SK-MEL-5 (cell line): Measurements from ENCODE around the gene PCDHGB7. TPM values are rescaled to one million over a fixed set of nuclear protein-coding genes. Genes with fewer than 3 reads are reported as not detected.
"Not testable (repeated sequence)": the region's sequence is repeated elsewhere in the genome, so short reads cannot be mapped to it uniquely, and the experiment has no call there.

Experiments used
- DNase-seq: peaks from one replicate; pipeline ENCODE4 v3.0.0-alpha.2; 2016; ENCODE audit warnings: low read depth, low spot score
- in situ Hi-C: cut with HindIII; loops from 2 replicates; pipeline ENCODE4 v1.10.0; 2016; ENCODE audit warnings: low sequenced_read_pairs, high pct_unique_total_duplicates, low pct_unique_long_range_greater_than_20kb
- total RNA-seq: library from RNA; depleted of rRNA; stranded (reverse); fragments of >200 nt; shearing (Covaris generic); gene quantifications from 2 replicates; pipeline ENCODE4 v1.2.3, GENCODE V29; 2014

PCDHGB7 gene
- total RNA-seq, 1 experiment from 2014 or later: 7.4 TPM

DNA sequence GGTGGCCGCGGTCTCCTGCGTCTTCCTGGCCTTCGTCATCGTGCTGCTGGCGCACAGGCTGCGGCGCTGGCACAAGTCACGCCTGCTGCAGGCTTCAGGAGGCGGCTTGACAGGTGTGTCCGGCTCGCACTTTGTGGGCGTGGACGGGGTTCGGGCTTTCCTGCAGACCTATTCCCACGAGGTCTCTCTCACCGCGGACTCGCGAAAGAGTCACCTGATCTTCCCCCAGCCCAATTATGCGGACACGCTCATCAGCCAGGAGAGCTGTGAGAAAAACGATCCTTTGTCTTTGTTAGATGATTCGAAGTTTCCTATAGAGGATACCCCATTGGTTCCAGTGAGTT lies 2.2 kb upstream of the PCDHGB7 start:
- in situ Hi-C loops, DNase-seq: not testable (repeated sequence)

DNA sequence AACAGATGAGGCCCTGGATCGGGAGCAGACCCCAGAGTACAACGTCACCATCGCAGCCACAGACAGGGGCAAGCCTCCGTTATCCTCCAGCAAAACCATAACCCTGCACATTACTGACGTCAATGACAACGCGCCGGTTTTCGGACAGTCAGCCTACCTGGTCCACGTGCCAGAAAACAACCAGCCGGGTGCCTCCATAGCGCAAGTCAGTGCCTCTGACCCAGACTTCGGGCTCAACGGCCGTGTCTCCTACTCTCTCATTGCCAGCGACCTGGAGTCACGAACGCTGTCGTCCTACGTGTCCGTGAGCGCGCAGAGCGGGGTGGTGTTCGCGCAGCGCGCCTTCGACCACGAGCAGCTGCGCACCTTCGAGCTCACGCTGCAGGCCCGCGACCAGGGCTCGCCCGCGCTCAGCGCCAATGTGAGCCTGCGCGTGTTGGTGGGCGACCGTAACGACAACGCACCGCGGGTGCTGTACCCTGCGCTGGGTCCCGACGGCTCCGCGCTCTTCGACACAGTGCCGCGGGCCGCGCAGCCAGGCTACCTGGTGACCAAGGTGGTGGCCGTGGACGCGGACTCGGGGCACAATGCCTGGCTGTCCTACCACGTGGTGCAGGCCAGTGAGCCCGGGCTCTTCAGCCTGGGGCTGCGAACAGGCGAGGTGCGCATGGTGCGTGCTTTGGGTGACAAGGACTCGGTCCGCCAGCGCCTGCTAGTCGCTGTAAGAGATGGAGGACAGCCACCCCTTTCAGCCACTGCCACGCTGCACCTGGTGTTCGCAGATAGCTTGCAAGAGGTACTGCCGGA lies 1.8 kb downstream of the PCDHGB7 start:
- in situ Hi-C loops: no loop called here
- DNase-seq: no peak

DNA sequence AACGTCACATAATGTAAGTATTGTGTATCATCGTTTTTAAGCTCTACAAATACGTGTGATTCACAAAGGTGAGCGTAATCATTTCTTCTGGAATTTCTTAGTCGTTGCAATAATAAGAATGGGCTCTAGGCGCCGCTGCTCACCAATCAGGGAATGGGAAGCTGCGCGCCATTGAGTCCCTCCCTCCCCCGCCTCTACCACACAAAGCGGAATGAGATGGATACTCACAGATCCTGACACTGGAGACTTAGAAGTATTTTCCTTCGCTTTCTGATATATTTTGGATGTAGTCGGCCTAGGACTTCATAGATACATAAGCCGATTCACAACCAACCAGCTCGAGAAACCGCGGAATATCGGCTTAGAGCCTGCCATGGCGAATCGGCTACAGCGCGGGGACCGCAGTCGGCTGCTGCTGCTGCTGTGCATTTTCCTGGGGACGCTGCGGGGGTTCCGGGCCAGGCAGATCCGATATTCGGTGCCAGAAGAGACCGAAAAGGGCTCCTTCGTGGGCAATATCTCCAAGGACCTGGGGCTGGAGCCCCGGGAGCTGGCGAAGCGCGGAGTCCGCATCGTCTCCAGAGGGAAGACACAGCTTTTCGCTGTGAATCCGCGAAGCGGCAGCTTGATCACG lies 3.5 kb downstream of the PCDHGB7 start, which contains the start of gene PCDHGA11:
PCDHGA11 (plus strand) TSS at position 197 of the 634 bp plus-strand sequence; CDS start at position 374, 177 bp downstream.
- in situ Hi-C loops: no loop called here

DNA sequence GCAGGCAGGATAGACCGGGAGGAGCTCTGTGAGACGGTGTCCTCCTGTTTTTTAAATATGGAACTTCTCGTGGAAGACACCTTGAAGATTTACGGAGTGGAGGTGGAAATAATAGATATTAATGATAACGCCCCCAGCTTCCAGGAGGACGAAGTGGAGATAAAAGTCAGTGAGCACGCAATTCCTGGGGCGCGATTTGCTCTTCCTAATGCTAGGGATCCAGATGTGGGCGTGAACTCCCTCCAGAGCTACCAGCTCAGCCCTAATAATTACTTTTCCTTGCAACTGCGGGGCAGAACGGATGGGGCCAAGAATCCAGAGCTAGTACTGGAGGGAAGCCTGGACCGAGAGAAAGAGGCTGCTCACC lies 4.0 kb downstream of the PCDHGB7 start:
- in situ Hi-C loops: no loop called here
- DNase-seq: no peak

More for the DNA sequence above, 3.5 kb downstream of the PCDHGB7 start, which contains the start of gene PCDHGA11:
- DNase-seq: no peak

DNA sequence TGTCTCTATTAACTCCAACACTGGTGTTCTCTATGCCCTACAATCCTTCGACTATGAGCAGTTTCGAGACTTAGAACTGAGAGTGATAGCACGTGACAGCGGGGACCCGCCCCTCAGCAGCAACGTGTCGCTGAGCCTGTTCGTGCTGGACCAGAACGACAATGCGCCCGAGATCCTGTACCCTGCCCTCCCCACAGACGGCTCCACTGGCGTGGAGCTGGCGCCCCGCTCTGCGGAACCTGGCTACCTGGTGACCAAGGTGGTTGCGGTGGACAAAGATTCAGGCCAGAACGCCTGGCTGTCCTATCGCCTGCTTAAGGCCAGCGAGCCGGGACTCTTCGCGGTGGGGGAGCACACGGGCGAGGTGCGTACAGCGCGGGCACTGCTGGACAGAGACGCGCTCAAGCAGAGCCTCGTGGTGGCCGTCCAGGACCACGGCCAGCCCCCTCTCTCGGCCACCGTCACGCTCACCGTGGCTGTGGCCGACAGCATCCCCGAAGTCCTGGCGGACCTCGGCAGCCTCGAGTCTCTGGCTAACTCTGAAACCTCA lies 5.3 kb downstream of the PCDHGB7 start:
- DNase-seq: no peak
- in situ Hi-C loops: no loop called here

DNA sequence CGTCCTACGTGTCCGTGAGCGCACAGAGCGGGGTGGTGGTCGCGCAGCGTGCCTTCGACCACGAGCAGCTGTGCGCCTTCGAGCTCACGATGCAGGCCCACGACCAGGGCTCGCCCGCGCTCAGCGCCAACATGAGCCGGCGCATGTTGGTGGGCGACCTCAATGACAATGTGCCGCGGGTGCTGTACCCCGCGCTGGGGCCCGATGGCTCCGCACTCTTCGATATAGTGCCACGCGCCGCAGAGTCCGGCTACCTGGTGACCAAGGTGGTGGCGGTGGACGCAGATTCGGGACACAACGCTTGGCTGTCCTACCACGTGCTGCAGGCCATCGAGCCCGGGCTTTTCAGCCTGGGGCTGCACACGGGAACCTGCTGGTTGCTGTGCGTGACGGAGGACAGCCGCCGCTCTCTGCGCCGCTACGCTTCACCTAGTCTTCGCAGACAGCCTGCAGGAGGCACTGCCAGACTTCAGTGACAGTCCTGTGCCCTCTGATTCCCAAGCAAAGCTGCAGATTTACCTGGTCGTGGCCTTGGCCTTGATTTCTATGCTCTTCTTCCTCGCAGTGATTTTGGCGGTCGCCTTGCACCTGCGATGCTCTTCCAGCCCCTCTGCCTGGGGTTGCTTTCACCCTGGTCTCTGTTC lies 10.4 kb downstream of the PCDHGB7 start:
- DNase-seq: no peak

DNA sequence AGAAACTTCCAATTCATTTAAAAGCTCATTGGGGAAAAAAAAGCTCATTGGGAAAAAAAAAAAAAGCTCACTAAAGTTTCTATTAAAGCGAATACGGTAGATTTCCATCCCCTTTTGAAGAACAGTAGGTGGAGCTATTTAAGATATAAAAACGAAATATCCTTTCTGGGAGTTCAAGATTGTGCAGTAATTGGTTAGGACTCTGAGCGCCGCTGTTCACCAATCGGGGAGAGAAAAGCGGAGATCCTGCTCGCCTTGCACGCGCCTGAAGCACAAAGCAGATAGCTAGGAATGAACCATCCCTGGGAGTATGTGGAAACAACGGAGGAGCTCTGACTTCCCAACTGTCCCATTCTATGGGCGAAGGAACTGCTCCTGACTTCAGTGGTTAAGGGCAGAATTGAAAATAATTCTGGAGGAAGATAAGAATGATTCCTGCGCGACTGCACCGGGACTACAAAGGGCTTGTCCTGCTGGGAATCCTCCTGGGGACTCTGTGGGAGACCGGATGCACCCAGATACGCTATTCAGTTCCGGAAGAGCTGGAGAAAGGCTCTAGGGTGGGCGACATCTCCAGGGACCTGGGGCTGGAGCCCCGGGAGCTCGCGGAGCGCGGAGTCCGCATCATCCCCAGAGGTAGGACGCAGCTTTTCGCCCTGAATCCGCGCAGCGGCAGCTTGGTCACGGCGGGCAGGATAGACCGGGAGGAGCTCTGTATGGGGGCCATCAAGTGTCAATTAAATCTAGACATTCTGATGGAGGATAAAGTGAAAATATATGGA lies 13.0 kb downstream of the PCDHGB7 start, which contains the start of gene PCDHGA12:
PCDHGA12 (plus strand) TSS at position 176 of the 782 bp plus-strand sequence; CDS start at position 429, 253 bp downstream.
- in situ Hi-C loops: no loop called here
- DNase-seq: peak; percentile 86

More for the DNA sequence above, 10.4 kb downstream of the PCDHGB7 start:
- in situ Hi-C loops: no loop called here

DNA sequence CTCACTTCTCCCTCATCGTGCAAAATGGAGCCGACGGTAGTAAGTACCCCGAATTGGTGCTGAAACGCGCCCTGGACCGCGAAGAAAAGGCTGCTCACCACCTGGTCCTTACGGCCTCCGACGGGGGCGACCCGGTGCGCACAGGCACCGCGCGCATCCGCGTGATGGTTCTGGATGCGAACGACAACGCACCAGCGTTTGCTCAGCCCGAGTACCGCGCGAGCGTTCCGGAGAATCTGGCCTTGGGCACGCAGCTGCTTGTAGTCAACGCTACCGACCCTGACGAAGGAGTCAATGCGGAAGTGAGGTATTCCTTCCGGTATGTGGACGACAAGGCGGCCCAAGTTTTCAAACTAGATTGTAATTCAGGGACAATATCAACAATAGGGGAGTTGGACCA lies 13.8 kb downstream of the PCDHGB7 start:
- no peak for DNase-seq

DNA sequence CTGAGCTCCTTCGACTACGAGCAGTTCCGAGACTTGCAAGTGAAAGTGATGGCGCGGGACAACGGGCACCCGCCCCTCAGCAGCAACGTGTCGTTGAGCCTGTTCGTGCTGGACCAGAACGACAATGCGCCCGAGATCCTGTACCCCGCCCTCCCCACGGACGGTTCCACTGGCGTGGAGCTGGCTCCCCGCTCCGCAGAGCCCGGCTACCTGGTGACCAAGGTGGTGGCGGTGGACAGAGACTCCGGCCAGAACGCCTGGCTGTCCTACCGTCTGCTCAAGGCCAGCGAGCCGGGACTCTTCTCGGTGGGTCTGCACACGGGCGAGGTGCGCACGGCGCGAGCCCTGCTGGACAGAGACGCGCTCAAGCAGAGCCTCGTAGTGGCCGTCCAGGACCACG lies 14.8 kb downstream of the PCDHGB7 start:
- in situ Hi-C loops, DNase-seq: not testable (repeated sequence)

More for the DNA sequence above, 13.8 kb downstream of the PCDHGB7 start:
- in situ Hi-C loops: no loop called here

DNA sequence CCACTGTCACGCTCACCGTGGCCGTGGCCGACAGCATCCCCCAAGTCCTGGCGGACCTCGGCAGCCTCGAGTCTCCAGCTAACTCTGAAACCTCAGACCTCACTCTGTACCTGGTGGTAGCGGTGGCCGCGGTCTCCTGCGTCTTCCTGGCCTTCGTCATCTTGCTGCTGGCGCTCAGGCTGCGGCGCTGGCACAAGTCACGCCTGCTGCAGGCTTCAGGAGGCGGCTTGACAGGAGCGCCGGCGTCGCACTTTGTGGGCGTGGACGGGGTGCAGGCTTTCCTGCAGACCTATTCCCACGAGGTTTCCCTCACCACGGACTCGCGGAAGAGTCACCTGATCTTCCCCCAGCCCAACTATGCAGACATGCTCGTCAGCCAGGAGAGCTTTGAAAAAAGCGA lies 15.2 kb downstream of the PCDHGB7 start:
- in situ Hi-C loops, DNase-seq: not testable (repeated sequence)

DNA sequence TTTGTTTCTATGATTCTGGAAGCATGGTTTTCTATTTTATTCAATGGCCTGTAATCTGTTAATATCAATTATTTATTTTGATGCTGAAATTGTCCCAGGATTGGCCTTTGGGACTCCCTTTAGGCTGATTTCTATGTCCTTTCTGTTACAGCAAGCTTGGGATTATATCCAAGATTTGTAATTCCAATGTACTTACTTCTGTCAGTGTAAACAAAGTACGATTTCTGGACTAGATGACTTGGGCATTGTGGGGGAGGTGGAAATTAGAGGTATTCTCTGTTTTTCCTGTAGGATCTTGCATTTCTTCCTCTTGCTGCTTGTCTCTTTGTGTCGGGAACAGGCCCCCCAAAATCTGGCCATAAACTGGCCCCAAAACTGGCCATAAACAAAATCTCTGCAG lies 16.5 kb downstream of the PCDHGB7 start:
- in situ Hi-C loops: no loop called here
- DNase-seq: no peak

DNA sequence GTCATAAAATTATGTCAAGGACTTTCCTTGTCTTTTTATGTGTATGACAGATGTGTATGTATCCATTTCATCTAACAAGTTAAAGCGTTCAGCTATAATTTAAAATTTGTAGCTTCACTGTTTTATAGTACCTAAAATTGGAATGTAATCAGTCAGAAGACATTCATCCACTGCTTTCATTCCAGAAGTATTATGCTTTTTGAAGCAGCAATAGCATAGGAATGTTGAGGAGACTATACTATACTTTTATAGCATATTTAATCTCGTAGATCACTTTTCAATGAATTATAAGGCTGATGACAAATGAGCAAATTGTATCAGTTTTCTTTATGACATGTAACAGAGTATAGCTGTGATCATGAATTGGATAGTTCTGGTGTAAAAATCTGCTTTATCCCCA lies 19.7 kb downstream of the PCDHGB7 start:
- DNase-seq: no peak
- in situ Hi-C loops: no loop called here

DNA sequence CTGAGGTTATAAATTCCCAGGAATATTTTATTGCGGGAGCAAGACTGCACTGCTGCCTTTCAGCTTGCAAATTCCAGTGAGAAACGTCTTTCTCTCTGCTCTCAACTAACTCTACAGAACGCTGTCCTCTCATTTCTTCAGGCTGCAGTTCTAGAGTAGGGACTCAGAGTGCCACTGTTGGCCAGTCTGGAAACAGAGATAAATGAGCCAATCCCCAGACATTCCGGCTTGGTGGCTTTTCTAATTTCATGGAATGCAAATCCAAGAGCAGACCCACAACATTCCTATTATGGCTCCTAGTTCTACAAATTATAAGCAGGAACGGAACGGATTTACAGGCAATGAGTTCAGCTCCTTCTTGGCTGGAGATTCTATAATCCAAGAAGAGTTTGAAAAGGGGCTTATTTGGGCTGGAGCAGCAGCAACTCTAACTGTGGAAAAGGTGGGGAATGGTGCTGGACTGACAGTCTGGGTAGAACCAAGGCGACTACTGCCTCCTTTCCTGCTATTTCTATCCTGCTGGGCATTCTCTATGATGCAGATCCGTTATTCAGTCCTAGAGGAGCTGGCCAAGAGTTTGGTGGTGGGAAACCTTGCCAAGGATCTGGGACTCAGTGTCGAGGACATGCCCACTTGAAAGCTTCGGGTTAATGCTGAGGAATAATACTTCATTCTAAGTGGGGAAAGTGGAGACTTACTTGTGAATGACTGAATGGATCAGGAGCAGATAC lies 22.1 kb downstream of the PCDHGB7 start:
- in situ Hi-C loops: no loop called here

DNA sequence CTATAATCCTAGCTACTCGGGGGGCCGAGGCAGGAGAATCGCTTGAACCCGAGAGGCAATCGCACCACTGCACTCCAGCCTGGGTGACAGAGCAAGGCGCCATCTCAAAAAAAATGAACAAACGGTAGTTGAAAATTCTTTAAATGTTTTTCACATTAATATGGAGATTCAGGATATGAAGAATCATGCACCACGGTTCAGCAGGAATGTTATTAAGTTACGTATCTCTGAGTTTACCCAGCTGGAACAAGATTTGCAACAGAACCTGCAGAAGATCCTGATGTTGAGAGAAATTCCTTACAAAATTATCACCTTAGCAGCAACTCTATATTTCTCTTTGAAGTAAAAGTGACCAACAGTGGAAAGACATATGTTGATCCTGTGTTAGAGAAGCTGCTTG lies 22.9 kb downstream of the PCDHGB7 start:
- in situ Hi-C loops: no loop called here
- DNase-seq: no peak

More for the DNA sequence above, 22.1 kb downstream of the PCDHGB7 start:
- DNase-seq: no peak

DNA sequence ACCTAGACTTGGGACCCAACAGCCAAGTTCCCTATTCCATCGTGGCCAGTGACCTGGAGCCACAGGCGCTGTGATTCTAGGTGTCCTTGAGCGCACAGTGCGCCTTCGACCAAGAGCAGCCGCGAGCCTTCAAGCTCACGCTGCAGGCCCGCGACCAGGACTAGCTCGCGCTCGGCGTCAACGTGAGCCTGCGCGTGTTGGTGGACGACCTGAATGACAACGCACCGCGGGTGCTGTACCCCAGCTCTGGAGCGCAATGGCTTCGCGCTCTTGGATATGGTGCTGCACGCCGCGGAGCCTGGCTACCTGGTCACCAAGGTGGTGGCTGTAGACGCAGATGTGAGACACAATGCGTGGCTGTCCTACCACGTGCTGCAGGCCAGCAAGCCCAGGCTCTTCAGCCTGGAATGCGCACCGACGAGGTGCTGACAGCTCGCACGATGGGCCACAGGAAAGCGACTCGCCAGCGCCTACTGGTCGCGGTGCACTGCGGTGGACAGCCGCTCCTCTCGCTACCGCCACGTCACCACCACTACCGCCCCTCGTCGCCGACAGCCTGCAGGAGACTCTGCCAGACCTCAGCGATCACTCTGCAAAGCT lies 24.2 kb downstream of the PCDHGB7 start:
- in situ Hi-C loops: no loop called here

DNA sequence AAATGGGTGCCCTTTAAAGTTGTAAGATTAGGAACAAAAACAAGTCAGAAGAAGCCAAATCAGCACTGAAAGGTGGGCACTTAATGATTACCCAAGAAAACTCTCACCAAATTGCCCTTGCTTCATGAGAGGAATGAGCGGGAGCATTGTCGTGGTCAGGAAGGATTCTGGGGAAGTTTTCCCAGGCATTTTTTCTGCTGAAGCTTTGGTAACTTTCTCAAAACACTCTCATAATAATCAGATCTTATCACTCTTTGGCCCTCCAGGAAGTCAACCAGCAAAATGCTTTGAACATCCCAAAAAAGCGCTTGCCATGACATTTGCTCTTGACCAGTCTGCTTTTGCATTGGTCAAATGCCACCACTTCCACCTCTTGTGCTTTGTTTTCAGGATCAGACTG lies 47.9 kb downstream of the PCDHGB7 start:
- no peak for DNase-seq
- in situ Hi-C loops: no loop called here

More for the DNA sequence above, 24.2 kb downstream of the PCDHGB7 start:
- DNase-seq: no peak
